ENCODE measurements around the gene PUS10. TPM values are rescaled to one million over a fixed set of nuclear protein-coding genes. Genes with fewer than 3 reads are reported as not detected.

The PUS10 gene
- total and polyA plus RNA-seq, 5 experiments from 2014 or later, result 4.1 to 11.6 (median 4.4) TPM

DNA sequence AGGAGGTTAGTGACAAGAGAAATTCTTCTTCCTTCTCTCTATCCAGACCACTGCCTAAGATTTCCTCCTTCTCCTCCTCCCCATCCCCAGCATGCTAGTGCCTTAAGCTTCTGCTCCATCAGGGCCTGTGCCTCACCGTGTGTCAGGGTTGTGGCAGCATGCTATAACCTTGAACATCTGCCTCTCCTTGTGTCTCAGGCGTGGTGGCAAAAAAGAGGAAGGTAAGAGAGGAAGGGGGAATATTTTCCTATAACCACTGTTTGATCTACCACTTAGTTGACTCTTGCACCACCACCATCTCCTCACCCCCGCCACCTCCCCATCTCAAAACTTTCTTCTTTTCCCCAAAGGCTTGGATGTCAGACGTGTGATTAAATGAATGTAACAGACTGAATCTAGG lies 38.8 kb downstream of the PUS10 start:
- POLR2A ChIA-PET, result no interaction called here
- no peak for DNase-seq
- ATAC-seq, result no peak
- Mint-ChIP-seq H3K4me1 (peaks cover 0 to 23% (median 3%) of the 10 kb centered on the region in 4 donors), H3K4me3 (no peak overlapping the region), H3K27ac (peak overlapping the region in 1 of 10 donors; percentile 29), H3K27me3 (no peaks in the 10 kb centered on the region), H3K9me3 (no peaks in the 10 kb centered on the region), H3K36me3 (no peaks in the 10 kb centered on the region)

DNA sequence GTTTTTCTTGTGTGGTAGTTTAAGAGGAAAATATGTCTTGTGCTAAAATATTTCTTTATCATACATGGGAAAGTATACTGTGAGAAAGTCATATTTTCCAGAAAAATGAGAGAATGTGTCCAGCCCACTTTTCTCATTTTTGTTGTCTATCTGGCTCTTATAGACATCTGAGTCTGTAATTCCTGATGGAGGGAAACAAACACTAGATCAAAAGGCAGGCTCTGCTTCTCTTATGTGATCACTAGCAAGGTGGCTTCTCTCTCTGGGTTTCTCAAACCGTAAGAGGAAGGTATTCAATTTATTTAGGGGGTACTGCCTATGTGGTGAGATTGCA lies 40.5 kb downstream of the PUS10 start:
- DNase-seq (no peak), ATAC-seq (no peak)
- peaks cover 0 to 24% (median 4%) of the 10 kb centered on the region in 4 donors for H3K4me1 Mint-ChIP-seq
- no peaks in the 10 kb centered on the region for H3K9me3 Mint-ChIP-seq
- H3K27ac Mint-ChIP-seq, result peak overlapping the region in 1 of 10 donors; percentile 8
- H3K27me3 Mint-ChIP-seq, result no peaks in the 10 kb centered on the region
- POLR2A ChIA-PET, result no interaction called here
- no peaks in the 10 kb centered on the region for H3K36me3 Mint-ChIP-seq
- H3K4me3 Mint-ChIP-seq, result no peak overlapping the region

DNA sequence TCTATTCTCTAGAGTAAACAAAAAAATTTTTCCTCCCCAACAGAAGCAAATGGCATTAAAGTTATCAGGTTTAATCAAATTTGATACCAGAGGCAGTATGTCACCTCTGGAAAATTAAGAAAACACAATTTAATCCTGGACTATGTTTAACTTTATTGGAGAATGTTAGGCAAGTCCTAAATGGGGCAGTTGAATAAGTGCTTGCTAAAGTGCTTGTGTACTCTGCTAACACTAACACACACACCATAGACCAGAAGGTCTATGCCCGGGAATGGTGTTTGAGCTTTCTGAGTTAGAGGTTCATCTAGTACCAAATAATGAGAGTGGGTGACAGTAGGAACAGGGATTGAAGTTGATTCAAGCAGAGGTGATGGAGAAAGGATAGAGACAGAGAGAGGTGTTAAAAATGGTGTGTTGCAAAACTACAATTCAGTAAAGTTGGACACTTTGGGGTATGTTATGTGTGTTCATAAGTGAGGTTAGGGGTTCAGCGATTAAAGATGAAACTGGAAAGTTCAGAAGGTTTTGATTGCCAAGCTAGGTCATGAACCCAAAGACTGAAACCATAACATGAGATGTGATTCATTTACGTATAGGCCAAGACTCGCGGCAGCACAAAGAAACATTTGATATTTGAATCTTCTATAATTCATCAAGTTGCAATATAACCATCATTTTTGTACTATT lies 41.0 kb downstream of the PUS10 start:
- no peak overlapping the region for H3K4me3 Mint-ChIP-seq
- DNase-seq, result no peak
- no peaks in the 10 kb centered on the region for H3K9me3 Mint-ChIP-seq
- H3K36me3 Mint-ChIP-seq, result no peaks in the 10 kb centered on the region
- ATAC-seq, result no peak
- H3K4me1 Mint-ChIP-seq, result peaks cover 0 to 26% (median 5%) of the 10 kb centered on the region in 4 donors
- POLR2A ChIA-PET, result no interaction called here
- peak overlapping the region in 1 of 10 donors; percentile 8 for H3K27ac Mint-ChIP-seq
- no peaks in the 10 kb centered on the region for H3K27me3 Mint-ChIP-seq

DNA sequence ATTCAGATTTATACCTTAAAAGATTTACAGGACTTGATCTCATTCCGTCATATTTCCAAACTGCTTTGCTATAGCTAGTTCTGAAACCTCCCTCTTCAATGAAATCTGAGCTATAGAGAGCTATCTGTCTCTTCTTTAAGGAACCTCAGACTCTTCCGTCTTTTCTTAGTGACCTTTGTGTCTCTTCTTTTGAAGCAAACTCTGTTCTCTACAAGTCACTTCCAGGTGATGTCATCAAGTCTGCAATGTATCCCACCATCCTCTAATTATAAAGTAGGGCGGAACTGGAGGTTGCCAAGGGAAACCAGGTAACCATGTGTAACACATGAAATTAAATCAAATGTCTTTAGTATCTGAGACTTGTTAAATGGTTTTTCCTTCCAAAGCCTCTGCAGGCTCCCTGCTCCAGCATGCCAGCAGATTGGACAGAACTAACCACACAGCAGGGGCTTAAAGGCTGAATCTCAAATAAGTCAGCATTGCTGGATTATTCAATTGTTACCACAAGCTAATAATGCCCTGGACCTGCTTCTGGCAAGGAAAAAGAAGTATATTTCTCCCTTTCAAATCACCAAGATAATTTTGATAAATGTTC lies 41.7 kb downstream of the PUS10 start:
- POLR2A ChIA-PET, result no interaction called here
- ATAC-seq (no peak), DNase-seq (no peak)
- no peak overlapping the region for H3K4me3 Mint-ChIP-seq
- H3K9me3 Mint-ChIP-seq, result no peaks in the 10 kb centered on the region
- no peaks in the 10 kb centered on the region for H3K27me3 Mint-ChIP-seq
- H3K27ac Mint-ChIP-seq, result no peak overlapping the region
- no peaks in the 10 kb centered on the region for H3K36me3 Mint-ChIP-seq
- peaks cover 0 to 30% (median 6%) of the 10 kb centered on the region in 4 donors for H3K4me1 Mint-ChIP-seq

DNA sequence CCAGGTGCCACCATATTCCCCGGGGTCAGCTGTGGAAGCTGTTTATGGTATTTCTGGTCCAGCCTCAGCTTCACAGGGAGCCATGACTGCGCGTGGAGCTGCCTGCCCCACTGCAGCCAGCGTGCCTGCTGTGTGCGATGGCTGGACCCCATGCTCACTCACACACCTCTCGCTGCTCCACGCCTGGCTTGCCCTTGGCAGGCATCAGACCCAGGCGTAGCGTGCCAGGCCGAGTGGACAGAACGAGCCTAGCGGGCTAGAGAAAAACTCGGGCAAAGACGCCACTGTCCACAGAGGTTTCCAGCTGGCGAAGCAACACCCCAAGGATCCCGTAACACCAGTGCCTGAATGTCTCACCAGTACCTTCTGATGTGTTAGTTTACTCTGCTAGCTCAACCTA lies 43.4 kb downstream of the PUS10 start:
- Mint-ChIP-seq H3K36me3 (no peaks in the 10 kb centered on the region), H3K4me3 (no peak overlapping the region), H3K4me1 (peaks cover 0 to 25% (median 6%) of the 10 kb centered on the region in 4 donors), H3K27ac (no peak overlapping the region), H3K9me3 (no peaks in the 10 kb centered on the region), H3K27me3 (no peaks in the 10 kb centered on the region)
- POLR2A ChIA-PET, result interaction anchor here (0.7 kb wide), 1 partner anchor 10 kb away, joined by 3 read pairs; no protein-coding TSS in a partner anchor
- ATAC-seq (no peak), DNase-seq (no peak)

DNA sequence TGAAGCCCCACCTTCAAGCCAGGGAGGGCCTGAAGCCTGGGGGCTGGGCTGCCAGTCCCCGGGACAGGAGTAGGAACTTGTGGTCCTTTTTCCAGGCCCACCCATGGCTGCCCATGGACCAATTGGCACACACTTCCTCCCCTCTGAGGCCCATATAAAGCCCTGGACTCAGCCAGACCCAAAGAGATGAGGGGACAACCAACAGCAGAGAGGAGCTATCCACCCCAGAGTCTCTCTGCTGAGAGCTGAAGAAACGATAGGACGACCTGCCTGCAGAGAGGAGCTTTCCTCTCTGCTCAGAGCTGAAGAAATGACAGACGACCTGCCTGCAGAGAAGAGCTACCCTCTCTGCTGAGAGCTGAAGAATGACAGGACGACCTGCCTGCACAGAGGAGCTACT lies 44.4 kb downstream of the PUS10 start:
- H3K36me3 Mint-ChIP-seq, result no peaks in the 10 kb centered on the region
- H3K9me3 Mint-ChIP-seq, result no peaks in the 10 kb centered on the region
- H3K4me1 Mint-ChIP-seq, result peaks cover 0 to 26% (median 6%) of the 10 kb centered on the region in 4 donors
- no peak overlapping the region for H3K4me3 Mint-ChIP-seq
- ATAC-seq, result no peak
- POLR2A ChIA-PET, result no interaction called here
- H3K27ac Mint-ChIP-seq, result no peak overlapping the region
- H3K27me3 Mint-ChIP-seq, result no peaks in the 10 kb centered on the region
- DNase-seq, result no peak

DNA sequence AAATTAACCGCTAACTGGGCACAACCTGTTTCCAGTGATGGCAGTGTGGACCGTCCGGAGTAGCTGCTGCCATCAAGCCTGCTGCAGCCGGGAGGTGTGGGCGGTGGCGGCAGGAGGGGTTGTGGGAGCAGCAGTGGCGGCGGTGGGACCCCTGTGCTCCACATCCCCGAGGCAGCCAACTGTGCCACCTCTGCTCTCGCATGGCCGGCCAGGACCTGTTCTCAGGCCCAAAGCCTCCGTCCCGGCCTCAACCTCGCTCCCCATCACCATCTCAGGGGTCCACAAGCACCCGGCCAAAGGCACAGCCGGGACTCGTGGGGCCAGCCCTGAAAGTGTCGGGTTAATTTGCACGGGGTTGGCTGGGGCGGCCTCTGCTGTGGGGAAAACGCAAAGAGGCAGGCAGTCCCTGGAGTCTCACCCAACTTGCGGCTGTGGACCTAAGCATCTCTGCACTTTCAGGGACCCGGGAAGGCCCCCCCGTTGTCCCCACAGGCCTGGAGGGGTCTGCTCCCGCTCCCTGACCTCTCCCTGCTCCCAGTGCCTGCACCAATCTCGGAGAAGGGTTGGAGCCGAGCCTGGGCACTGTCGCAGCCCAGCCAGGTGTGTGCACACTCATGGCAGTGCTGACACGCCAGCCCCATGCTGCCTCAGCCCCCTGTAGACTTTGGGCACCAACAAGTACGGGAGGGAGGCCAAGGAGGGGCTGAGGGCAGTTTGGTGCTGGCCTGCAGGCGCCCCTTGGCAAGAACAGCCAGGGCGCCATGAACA lies 45.0 kb downstream of the PUS10 start:
- Mint-ChIP-seq H3K36me3 (no peaks in the 10 kb centered on the region), H3K4me3 (no peak overlapping the region), H3K4me1 (peaks cover 0 to 30% (median 7%) of the 10 kb centered on the region in 4 donors), H3K27ac (peak overlapping the region in 1 of 10 donors; percentile 63), H3K27me3 (no peaks in the 10 kb centered on the region), H3K9me3 (no peaks in the 10 kb centered on the region)
- ATAC-seq (no peak), DNase-seq (no peak)
- POLR2A ChIA-PET, result no interaction called here

DNA sequence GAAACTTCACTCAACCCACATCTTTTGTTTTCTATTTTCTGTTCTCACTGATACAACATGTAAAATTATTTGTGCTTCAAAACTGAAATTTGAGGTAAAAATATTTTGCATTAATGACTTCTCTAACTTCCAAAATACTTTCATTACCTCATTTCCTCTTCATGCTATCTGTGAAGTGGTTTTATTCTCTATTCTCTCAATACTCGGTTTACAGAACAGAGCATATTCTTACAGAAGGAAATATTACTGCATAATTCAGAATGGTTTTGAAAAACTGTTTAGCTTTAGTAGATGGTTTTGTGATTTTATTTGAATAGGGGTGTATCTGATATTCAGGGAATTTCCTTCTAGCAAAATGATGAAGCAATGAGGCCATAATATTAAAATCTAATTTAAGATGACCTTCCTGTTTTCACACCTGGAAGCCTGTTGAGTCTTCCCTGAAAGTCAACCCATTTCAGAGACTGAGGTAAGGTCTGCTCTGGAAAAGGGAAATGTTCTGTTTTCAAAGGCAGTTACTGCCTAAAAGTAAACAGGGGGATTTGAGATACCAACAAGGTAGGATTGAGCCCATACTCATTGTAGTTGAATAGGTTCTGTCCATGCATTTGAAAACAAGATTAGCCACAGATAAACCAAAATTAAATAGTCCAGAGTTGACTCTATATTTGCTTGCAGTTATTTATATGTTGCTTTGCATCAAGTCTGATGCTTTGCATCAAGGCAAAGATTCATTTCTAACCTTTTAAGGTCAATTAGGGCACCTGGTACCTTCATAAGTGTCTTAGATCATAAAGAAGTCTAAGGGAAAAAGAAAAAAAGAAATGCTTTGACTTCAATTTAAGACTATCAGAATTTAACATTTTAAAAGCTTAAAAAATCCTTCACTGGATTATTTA lies 51.3 kb downstream of the PUS10 start:
- Mint-ChIP-seq H3K9me3 (peaks cover 0 to 2% (median 0%) of the 10 kb centered on the region in 9 donors), H3K36me3 (no peaks in the 10 kb centered on the region), H3K4me1 (peaks cover 7 to 73% (median 39%) of the 10 kb centered on the region in 4 donors), H3K27ac (peak overlapping the region; percentile 14 to 88 (median 79)), H3K4me3 (peak overlapping the region; percentile 40 to 85 (median 70)), H3K27me3 (no peaks in the 10 kb centered on the region)
- peak; percentile 57 to 66 for ATAC-seq
- DNase-seq, result peak in 3 of 10 donors; percentile 8 to 18 (median 10)
- POLR2A ChIA-PET, result no interaction called here

DNA sequence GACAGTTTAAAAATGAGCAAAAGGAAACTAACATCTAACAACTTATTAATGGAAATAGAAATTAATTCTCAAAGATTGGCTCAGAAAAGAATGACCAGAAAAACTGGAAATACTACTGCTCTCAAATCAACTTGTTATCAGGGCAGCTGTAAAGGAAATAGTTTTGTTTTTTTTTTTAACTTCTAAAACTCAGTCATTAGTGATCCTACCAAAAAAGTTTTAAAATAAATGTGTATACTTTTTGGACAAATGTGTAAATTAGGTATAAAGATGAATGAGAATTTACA lies 52.6 kb downstream of the PUS10 start:
- Mint-ChIP-seq H3K9me3 (peaks cover 0 to 2% (median 0%) of the 10 kb centered on the region in 9 donors), H3K27ac (peak overlapping the region; percentile 47 to 93 (median 82)), H3K4me3 (peak overlapping the region in 9 of 10 donors; percentile 35 to 68 (median 48)), H3K36me3 (peaks cover 0 to under 1% (median 0%) of the 10 kb centered on the region in 3 donors), H3K27me3 (no peaks in the 10 kb centered on the region), H3K4me1 (peaks cover 7 to 66% (median 37%) of the 10 kb centered on the region in 4 donors)
- DNase-seq (no peak), ATAC-seq (no peak)
- POLR2A ChIA-PET, result interaction anchor here (0.8 to 1.8 kb wide), 2 partner anchors 9 to 52 kb away, joined by 3 read pairs; partner anchors contain the start of gene PEX13

DNA sequence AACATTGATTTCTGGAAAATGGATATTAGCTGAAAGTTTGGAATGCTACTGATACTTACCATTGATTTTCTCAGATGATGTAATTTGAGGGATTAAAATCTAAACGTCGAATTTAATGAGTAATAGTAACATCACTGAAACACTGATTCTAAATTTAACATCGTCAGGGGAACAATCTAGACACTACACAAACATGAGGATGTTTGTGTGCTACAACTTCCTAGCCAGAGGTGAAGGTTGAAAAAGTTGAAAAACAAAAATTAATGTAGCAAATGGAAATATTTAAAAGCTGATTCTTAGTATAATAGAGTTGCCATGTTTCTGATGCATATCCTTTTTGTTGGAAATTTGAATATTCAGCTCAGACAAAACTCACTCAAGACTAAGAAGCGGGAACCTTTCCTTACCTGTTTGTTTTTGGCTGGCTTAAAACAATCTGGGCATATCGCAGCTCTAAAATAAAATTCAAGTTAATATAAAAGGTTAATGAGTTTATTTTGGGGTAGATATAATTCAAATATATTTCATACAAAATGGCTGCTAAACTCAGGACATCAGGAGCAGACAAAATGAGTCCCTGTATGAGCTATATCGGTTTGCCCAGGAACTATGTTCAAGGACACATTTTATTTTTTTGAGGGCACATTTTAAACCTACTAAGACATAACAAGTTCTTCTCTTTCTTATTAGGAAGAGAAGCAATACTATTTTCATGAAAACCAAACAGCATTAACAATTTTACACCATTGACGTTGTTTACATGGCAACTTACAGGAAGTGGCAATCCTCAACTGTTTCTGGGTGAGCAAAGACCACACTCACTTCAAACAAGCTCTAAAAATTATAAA lies 53.2 kb downstream of the PUS10 start:
- ATAC-seq, result peak; percentile 78 to 87
- Mint-ChIP-seq H3K27me3 (no peaks in the 10 kb centered on the region), H3K27ac (peak overlapping the region; percentile 47 to 93 (median 84)), H3K36me3 (peaks cover 0 to 5% (median 4%) of the 10 kb centered on the region in 3 donors), H3K9me3 (peaks cover 0 to 2% (median 0%) of the 10 kb centered on the region in 9 donors), H3K4me1 (peaks cover 7 to 66% (median 37%) of the 10 kb centered on the region in 4 donors), H3K4me3 (peak overlapping the region in 9 of 10 donors; percentile 35 to 68 (median 48))
- POLR2A ChIA-PET, result interaction anchor here (0.8 to 1.8 kb wide), 4 partner anchors 10 to 52 kb away, joined by 3 read pairs; partner anchors contain the start of gene PEX13
- DNase-seq, result peak in 5 of 10 donors; percentile 6 to 65 (median 50)

DNA sequence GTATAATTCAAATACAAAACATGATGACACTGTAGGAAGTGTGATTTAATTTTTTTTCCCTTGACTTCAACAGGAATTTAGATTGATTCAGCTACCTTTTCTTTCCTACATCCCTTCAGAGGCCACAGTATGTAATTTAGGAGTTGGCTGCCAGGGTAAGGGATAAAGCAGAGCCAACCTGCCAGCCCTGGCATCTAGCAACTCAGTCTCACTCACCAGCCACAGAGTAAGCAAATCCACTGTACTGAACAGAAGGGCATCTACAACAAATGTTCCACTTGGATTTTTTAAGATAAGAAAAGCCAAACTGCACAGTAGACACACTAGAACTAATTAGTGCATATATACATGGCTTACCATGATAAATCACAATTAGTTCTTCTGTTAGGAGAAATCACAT lies 54.9 kb downstream of the PUS10 start:
- peak overlapping the region in 9 of 10 donors; percentile 26 to 84 (median 62) for H3K27ac Mint-ChIP-seq
- H3K27me3 Mint-ChIP-seq, result no peaks in the 10 kb centered on the region
- DNase-seq (no peak), ATAC-seq (no peak)
- H3K9me3 Mint-ChIP-seq, result peaks cover 0 to 2% (median 0%) of the 10 kb centered on the region in 9 donors
- H3K36me3 Mint-ChIP-seq, result peaks cover 0 to 15% (median 4%) of the 10 kb centered on the region in 3 donors
- peaks cover 9 to 56% (median 36%) of the 10 kb centered on the region in 4 donors for H3K4me1 Mint-ChIP-seq
- POLR2A ChIA-PET, result no interaction called here
- H3K4me3 Mint-ChIP-seq, result no peak overlapping the region
